Glutamatergic neuron (in vitro differentiated cells): Measurements from ENCODE around the gene ERVK3-1. TPM values are rescaled to one million over a fixed set of nuclear protein-coding genes. Genes with fewer than 3 reads are reported as not detected.
A peak's percentile ranks its signal among the peaks of the same experiment; 100 is the strongest.

Experiments used
- DNase-seq: peaks from one replicate; pipeline ENCODE4 v3.0.0; 2022
- H3K27ac Mint-ChIP-seq: one replicate; pipeline ENCODE4 v1.8.0; 2020; ENCODE audit warnings: mild to moderate bottlenecking, mixed read lengths, inconsistent platforms; ENCODE audit not compliant: unreplicated experiment
- H3K27me3 Mint-ChIP-seq: one replicate; pipeline ENCODE4 v1.8.0; 2020; ENCODE audit warnings: mild to moderate bottlenecking, moderate library complexity, mixed read lengths, inconsistent platforms; ENCODE audit not compliant: unreplicated experiment
- H3K36me3 Mint-ChIP-seq: one replicate; pipeline ENCODE4 v1.8.0; 2020; ENCODE audit warnings: mild to moderate bottlenecking, mixed read lengths, inconsistent platforms; ENCODE audit not compliant: unreplicated experiment
- H3K4me1 Mint-ChIP-seq: one replicate; pipeline ENCODE4 v1.8.0; 2020; ENCODE audit warnings: mild to moderate bottlenecking, low read depth, mixed read lengths, inconsistent platforms; ENCODE audit not compliant: unreplicated experiment
- H3K4me3 Mint-ChIP-seq: one replicate; pipeline ENCODE4 v1.8.0; 2020; ENCODE audit warnings: mild to moderate bottlenecking, mixed read lengths, inconsistent platforms; ENCODE audit not compliant: unreplicated experiment
- H3K9me3 Mint-ChIP-seq: one replicate; pipeline ENCODE4 v1.8.0; 2020; ENCODE audit warnings: mild to moderate bottlenecking, moderate library complexity, mixed read lengths, inconsistent platforms; ENCODE audit not compliant: unreplicated experiment
- total RNA-seq: library from RNA; stranded (reverse); fragmentation: NEBNext Ultra II Directional; extraction: Animal tissue kit (Norgen Biotek cat#: 25700); gene quantifications from one replicate; pipeline ENCODE4 v1.2.1, GENCODE V29; 2021; ENCODE audit not compliant: unreplicated experiment
- TF ChIP-seq, protein P1 (sequence below): fragments of 200-600 bp; sonication (generic); IDR thresholded peaks from one replicate; pipeline ENCODE4 v1.5.0; 2021; ENCODE audit not compliant: partially characterized antibody, unreplicated experiment

The ERVK3-1 gene
- total RNA-seq, 1 donor from 2014 or later = 56.2 TPM

- Mint-ChIP-seq H3K36me3 (peaks cover 15% of the 10 kb centered on the region), H3K4me1 (peaks cover 20% of the 10 kb centered on the region), H3K27me3 (peaks cover 22% of the 10 kb centered on the region), H3K27ac (peak overlapping the region; percentile 91), H3K9me3 (peaks cover 31% of the 10 kb centered on the region), H3K4me3 (peak overlapping the region; percentile 98)
- no peak for DNase-seq
- TF ChIP-seq, protein P1, sequence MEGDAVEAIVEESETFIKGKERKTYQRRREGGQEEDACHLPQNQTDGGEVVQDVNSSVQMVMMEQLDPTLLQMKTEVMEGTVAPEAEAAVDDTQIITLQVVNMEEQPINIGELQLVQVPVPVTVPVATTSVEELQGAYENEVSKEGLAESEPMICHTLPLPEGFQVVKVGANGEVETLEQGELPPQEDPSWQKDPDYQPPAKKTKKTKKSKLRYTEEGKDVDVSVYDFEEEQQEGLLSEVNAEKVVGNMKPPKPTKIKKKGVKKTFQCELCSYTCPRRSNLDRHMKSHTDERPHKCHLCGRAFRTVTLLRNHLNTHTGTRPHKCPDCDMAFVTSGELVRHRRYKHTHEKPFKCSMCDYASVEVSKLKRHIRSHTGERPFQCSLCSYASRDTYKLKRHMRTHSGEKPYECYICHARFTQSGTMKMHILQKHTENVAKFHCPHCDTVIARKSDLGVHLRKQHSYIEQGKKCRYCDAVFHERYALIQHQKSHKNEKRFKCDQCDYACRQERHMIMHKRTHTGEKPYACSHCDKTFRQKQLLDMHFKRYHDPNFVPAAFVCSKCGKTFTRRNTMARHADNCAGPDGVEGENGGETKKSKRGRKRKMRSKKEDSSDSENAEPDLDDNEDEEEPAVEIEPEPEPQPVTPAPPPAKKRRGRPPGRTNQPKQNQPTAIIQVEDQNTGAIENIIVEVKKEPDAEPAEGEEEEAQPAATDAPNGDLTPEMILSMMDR = no peak
These were observed 27.2 kb upstream of the ERVK3-1 start for GRCh38 chr19:58277748-58278540.

DNA sequence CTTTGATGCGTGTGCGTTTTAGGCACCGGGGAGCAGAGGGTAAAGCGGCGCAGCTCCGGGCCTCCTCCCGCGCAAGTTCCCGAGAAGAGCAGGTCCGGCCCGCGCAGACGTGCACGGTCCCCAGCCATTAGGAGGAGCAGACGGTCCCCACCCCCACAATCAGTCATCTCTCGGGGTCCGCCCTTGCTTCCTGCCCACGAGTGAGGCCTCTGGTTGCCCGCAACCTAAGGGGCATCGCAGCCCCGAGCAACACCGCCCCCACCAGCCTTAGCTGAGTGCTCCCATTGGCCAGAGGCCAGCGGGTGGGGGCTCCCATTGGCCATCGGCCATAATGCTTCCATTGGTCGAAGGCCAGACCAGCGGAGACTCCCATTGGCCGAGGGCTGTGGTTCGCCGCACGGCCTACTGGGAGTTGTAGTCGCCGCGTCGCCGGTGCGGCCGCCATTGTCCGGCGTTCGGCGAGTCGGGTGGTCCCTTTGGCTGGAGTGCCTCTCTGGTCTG, 26.6 kb upstream of the ERVK3-1 start, which contains the start of gene ZNF8:
TSS of gene ZNF8 (plus strand) at position 415 of the 501 bp plus-strand sequence. CDS start 127 bp downstream, outside the sequence.
- Mint-ChIP-seq H3K9me3 (peaks cover 32% of the 10 kb centered on the region), H3K36me3 (peaks cover 15% of the 10 kb centered on the region), H3K4me3 (peak within 1 kb of the TSS; percentile 98), H3K4me1 (peaks cover 20% of the 10 kb centered on the region), H3K27ac (peak within 1 kb of the TSS; percentile 91), H3K27me3 (peaks cover 22% of the 10 kb centered on the region)
- TF ChIP-seq, protein P1 = no peak
- DNase-seq = peak; percentile 98

DNA sequence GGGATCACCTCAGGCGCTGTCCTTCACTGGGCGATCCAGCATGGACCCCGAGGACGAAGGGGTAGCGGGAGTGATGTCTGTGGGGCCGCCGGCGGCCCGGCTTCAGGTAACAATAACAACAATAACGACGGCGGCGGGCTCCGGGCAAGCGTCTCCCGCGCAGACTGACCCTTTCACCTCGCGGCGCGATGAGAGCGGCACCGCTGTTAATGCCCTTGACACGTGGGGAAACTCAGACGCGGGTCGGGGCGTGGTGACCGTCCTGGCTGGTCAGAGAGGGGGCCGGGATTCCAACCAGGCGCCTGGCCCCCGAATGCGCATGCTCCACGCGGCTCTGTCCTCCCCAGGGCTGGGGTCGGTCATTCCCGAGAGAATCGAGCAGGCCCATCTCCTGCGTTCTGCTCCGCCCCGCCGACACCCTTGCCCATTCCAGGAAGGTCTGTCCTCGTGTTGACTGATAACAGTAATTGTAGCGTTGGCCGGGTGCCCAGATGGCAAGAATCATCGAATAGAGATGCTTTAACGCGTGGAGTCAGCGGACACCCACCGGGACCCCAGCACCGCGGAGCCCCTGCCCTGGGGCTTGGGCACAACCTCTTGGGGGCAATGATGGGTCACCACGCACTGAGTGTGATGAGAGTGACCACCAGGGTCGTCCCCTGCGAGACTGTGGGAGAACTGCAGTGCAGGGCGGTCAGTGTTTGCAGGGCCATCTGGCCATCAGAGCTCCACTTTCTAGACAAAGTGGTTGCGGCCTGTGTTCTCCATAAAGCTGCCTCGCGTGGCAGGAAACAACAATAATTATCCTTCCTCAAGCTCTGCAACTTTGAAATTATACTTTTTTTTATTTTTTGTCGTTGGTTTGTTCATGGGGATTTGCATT, 25.9 kb upstream of the ERVK3-1 start:
- TF ChIP-seq, protein P1 = no peak
- peak; percentile 94 for DNase-seq
- H3K4me3 Mint-ChIP-seq = peak overlapping the region; percentile 98
- peak overlapping the region; percentile 91 for H3K27ac Mint-ChIP-seq
- H3K27me3 Mint-ChIP-seq = peaks cover 22% of the 10 kb centered on the region
- H3K4me1 Mint-ChIP-seq = peaks cover 20% of the 10 kb centered on the region
- peaks cover 33% of the 10 kb centered on the region for H3K9me3 Mint-ChIP-seq
- H3K36me3 Mint-ChIP-seq = peaks cover 13% of the 10 kb centered on the region

DNA sequence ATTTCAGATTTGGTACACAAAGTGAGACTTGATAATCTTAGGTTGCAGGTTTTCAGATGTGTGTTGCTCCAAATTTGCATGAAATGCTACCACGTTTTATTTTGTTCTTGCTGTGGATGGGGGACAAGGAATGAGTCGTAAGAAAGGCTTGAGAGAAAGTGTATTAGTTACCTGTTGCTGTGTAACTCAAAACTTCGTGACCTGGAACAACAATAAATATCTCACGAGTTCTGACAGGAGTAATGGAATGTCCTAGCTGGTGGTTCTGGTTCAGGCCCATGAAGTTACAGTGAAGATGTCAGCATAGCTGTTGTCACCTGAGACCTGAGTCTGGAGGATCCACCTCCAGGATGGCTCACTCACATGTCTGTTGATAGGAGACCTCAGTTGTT, 25.3 kb upstream of the ERVK3-1 start:
- TF ChIP-seq, protein P1 = no peak
- H3K9me3 Mint-ChIP-seq = peaks cover 33% of the 10 kb centered on the region
- peaks cover 6% of the 10 kb centered on the region for H3K36me3 Mint-ChIP-seq

More for the DNA sequence above, 25.3 kb upstream of the ERVK3-1 start:
- no peak for DNase-seq
- peaks cover 22% of the 10 kb centered on the region for H3K27me3 Mint-ChIP-seq
- peak overlapping the region; percentile 91 for H3K27ac Mint-ChIP-seq
- H3K4me3 Mint-ChIP-seq = peak overlapping the region; percentile 98
- H3K4me1 Mint-ChIP-seq = peaks cover 20% of the 10 kb centered on the region
